Measurements from ENCODE around the gene DAD1. TPM values are rescaled to one million over a fixed set of nuclear protein-coding genes. Genes with fewer than 3 reads are reported as not detected.

Gene DAD1
- total and polyA plus RNA-seq, 2 of the 8 experiments (the other 6 are each of a cell fraction or from before 2014, with no cell fraction given), result 131 to 440 TPM

- TF ChIP-seq CHD7 (IDR thresholded peaks at IDR 0.05; ENCODE audit: insufficient replicate concordance, low read length) (no peak), POLR2A (IDR thresholded peaks at IDR 0.05; ENCODE audit: control extremely low read depth in 1 of 2, low read depth in 2 of 2, low read length in 2 of 2) (no peak), EZH2 (IDR thresholded peaks at IDR 0.05; ENCODE audit: low read depth, low read length, severe bottlenecking) (no peak), KDM4A (IDR thresholded peaks at IDR 0.05; ENCODE audit: low read depth, low read length, severe bottlenecking) (peak; percentile 47), MAFK (IDR thresholded peaks at IDR 0.05; ENCODE audit: low read depth, low read length) (no peak), RFX5 (IDR thresholded peaks at IDR 0.05; ENCODE audit: borderline replicate concordance, low read depth, low read length) (no peak), ZNF274 (IDR thresholded peaks at IDR 0.05; ENCODE audit: borderline replicate concordance, extremely low read depth, low read length) (no peak), BCL11A (IDR thresholded peaks at IDR 0.05; ENCODE audit: low read depth in 2 of 2, low read length in 2 of 2) (no peak)
Measured at GRCh38 chr14:22556990-22557623, 31.9 kb downstream of the DAD1 start (continued).
